ENCODE measurements around the gene TMEM53.

- no peak for TF ChIP-seq CTCF (IDR thresholded peaks at IDR 0.05)
- TF ChIP-seq POLR2AphosphoS5 (IDR thresholded peaks at IDR 0.05), result no peak
- no peak for TF ChIP-seq EP300 (IDR thresholded peaks at IDR 0.05)
Observed at GRCh38 chr1:44636688-44637598, 37.3 kb downstream of the TMEM53 start.

Measured in stomach (tissue), 4 donors.